OCI-LY7 (cell line): Measurements from ENCODE around the gene MIR17HG.

Experiments
- CTCF ChIP-seq: fragments of 200-600 bp; sonication (generic); conservative IDR thresholded peaks from 2 replicates; pipeline ENCODE4 v1.5.1; 2014; ENCODE audit warnings: mild to moderate bottlenecking, antibody characterized with exemption, low read length, moderate library complexity, mixed read lengths
- EZH2phosphoT487 ChIP-seq: fragments of 200-600 bp; sonication (generic); IDR thresholded peaks from 2 replicates; pipeline ENCODE4 v1.6.1; 2018; ENCODE audit warnings: low read depth, borderline replicate concordance, mild to moderate bottlenecking, mixed run types, antibody characterized with exemption, low read length, moderate library complexity, mixed read lengths

GRCh38 chr13:91302111-91302510, 45.4 kb upstream of the MIR17HG start:
- no peak for TF ChIP-seq CTCF
- TF ChIP-seq EZH2phosphoT487 = no peak
